Middle frontal gyrus (tissue), 1 donor: ENCODE results near the gene CAMK1G.

Source experiments
- DNase-seq: peaks from one replicate; pipeline ENCODE4 v3.0.0-alpha.2; 2015; ENCODE audit warnings: low spot score; ENCODE audit errors: extremely low spot score

Gene CAMK1G

GRCh38 chr1:209583408-209583807 lies at the start of gene CAMK1G:
Gene CAMK1G, plus strand, starts transcription at chr1:209583714. Its CDS starts 11,270 bp downstream, at chr1:209594984.
- peak; percentile 59 for DNase-seq

- no peak for DNase-seq
These were observed 48.8 kb upstream of the CAMK1G start for GRCh38 chr1:209534496-209535250.

GRCh38 chr1:209536843-209537242 lies 46.7 kb upstream of the CAMK1G start:
- no peak for DNase-seq

- no peak for DNase-seq
These were observed 46.0 kb upstream of the CAMK1G start for GRCh38 chr1:209537336-209538114.

GRCh38 chr1:209539576-209539975 lies 43.9 kb upstream of the CAMK1G start:
- DNase-seq: no peak

- DNase-seq: no peak
These were observed 40.9 kb upstream of the CAMK1G start for GRCh38 chr1:209542585-209542984.

GRCh38 chr1:209544098-209544497 lies 39.4 kb upstream of the CAMK1G start:
- DNase-seq: no peak

GRCh38 chr1:209545423-209545822 lies 38.1 kb upstream of the CAMK1G start:
- no peak for DNase-seq

GRCh38 chr1:209546390-209547085 lies 37.0 kb upstream of the CAMK1G start:
- no peak for DNase-seq

- no peak for DNase-seq
These were observed 35.9 kb upstream of the CAMK1G start for GRCh38 chr1:209547626-209548025.

- DNase-seq: no peak
These were observed 33.9 kb upstream of the CAMK1G start for GRCh38 chr1:209549443-209550205.

GRCh38 chr1:209550519-209550918 lies 33.0 kb upstream of the CAMK1G start:
- no peak for DNase-seq

- DNase-seq: no peak
These were observed 30.9 kb upstream of the CAMK1G start for GRCh38 chr1:209552406-209553264.

- no peak for DNase-seq
These were observed 28.5 kb upstream of the CAMK1G start for GRCh38 chr1:209554761-209555611.

- DNase-seq: no peak
These were observed 27.3 kb upstream of the CAMK1G start for GRCh38 chr1:209556162-209556690.

- no peak for DNase-seq
These were observed 26.3 kb upstream of the CAMK1G start for GRCh38 chr1:209557221-209557620.

GRCh38 chr1:209560529-209560928 lies 23.0 kb upstream of the CAMK1G start:
- DNase-seq: no peak

- no peak for DNase-seq
These were observed 22.6 kb upstream of the CAMK1G start for GRCh38 chr1:209560952-209561351.

GRCh38 chr1:209561532-209561931 lies 22.0 kb upstream of the CAMK1G start:
- DNase-seq: no peak
